OCI-LY3 (cell line): ENCODE measurements around the gene RNASEH1.

Experiments
- CTCF ChIP-seq: fragments of 200-600, 300-600 bp; sonication (generic); IDR thresholded peaks from 2 replicates; pipeline ENCODE4 v1.5.1; 2014; ENCODE audit warnings: antibody characterized with exemption, low read length, low read depth
- EZH2phosphoT487 ChIP-seq: fragments of 200-600 bp; shearing (Covaris generic); IDR thresholded peaks from 2 replicates; pipeline ENCODE4 v1.6.1; 2018; ENCODE audit warnings: antibody characterized with exemption, mixed run types, low read depth

GRCh38 chr2:3585261-3586109 lies 27.4 kb upstream of the RNASEH1 start:
- TF ChIP-seq CTCF (no peak), EZH2phosphoT487 (no peak)
